ENCODE measurements around the gene FAM120B. TPM values are rescaled to one million over a fixed set of nuclear protein-coding genes. Genes with fewer than 3 reads are reported as not detected.

Gene FAM120B
- total RNA-seq, 1 experiment from 2014 or later: 16.7 TPM

GRCh38 chr6:170295510-170296422 is 10.8 kb upstream of the FAM120B start:
- Mint-ChIP-seq H3K36me3 (ENCODE audit: insufficient read depth in 1 of 3, low read depth in 3 of 3) (peaks cover 15 to 25% (median 16%) of the 10 kb centered on the region in 3 experiments), H3K27me3 (ENCODE audit: low read depth) (peaks cover 76% of the 10 kb centered on the region), H3K4me3 (peak overlapping the region; percentile 55 to 75), H3K27ac (no peak overlapping the region), H3K9me3 (peaks cover 19 to 22% of the 10 kb centered on the region in 2 experiments), H3K4me1 (peaks cover 53 to 59% of the 10 kb centered on the region in 2 experiments)
- Histone ChIP-seq H3K14ac (ENCODE audit: insufficient read depth, low read length) (peak overlapping the region; percentile 73), H2BK20ac (ENCODE audit: low read depth, low read length, poor library complexity, severe bottlenecking) (no peak overlapping the region), H3K79me2 (ENCODE audit: insufficient read depth, low read length) (no peaks in the 10 kb centered on the region), H3K23ac (ENCODE audit: insufficient read length, low read depth, low read length) (no peak overlapping the region), H3K18ac (ENCODE audit: insufficient read length, low read depth, low read length) (peak overlapping the region; percentile 65), H3K79me1 (ENCODE audit: insufficient read depth, low read depth, low read length, poor library complexity, severe bottlenecking) (no peaks in the 10 kb centered on the region), H3T11ph (ENCODE audit: low read length) (no peak overlapping the region), H3K23me2 (ENCODE audit: insufficient read length, low read depth, low read length, poor library complexity, severe bottlenecking) (peaks cover 10% of the 10 kb centered on the region), H4K5ac (ENCODE audit: insufficient read length, low read depth, low read length) (no peak overlapping the region), H2BK12ac (ENCODE audit: insufficient read length, low read depth, low read length) (no peak overlapping the region), H3K9ac (ENCODE audit: extremely low read depth, insufficient read length, low read length) (no peak overlapping the region), H2BK5ac (ENCODE audit: insufficient read length, low read length) (no peak overlapping the region), H4K20me1 (ENCODE audit: control insufficient read depth, insufficient read depth, insufficient read length) (no peaks in the 10 kb centered on the region), H4K8ac (replicated peaks; ENCODE audit: insufficient read length, low read depth, low read length) (no peak overlapping the region), H3K4ac (ENCODE audit: low read depth, low read length) (no peak overlapping the region), H3K4me1 (ENCODE audit: insufficient read depth, low read length) (peaks cover 8% of the 10 kb centered on the region; the same call in 1 of the 2 replicates), H2AK5ac (ENCODE audit: insufficient read length, low read length) (no peak overlapping the region), H4K91ac (ENCODE audit: insufficient read length, low read depth, low read length) (no peak overlapping the region), H3K56ac (ENCODE audit: insufficient read length, low read depth, low read length) (no peak overlapping the region), H3K9me3 (ENCODE audit: control insufficient read depth, low read depth, low read length) (peaks cover 9% of the 10 kb centered on the region), H2AFZ (ENCODE audit: low read length) (no peak overlapping the region), H2BK15ac (ENCODE audit: low read depth, low read length) (no peak overlapping the region), H3K27me3 (ENCODE audit: insufficient read depth, low read length) (peaks cover 40% of the 10 kb centered on the region), H2BK120ac (ENCODE audit: low read depth, low read length, poor library complexity, severe bottlenecking) (no peak overlapping the region), H3K27ac (ENCODE audit: insufficient read length, low read depth, low read length) (no peak overlapping the region), H3K4me2 (ENCODE audit: insufficient read depth, insufficient read length, low read length) (peak overlapping the region; percentile 32)
- DNase-seq: peak; percentile 97
- TF ChIP-seq, protein P1, sequence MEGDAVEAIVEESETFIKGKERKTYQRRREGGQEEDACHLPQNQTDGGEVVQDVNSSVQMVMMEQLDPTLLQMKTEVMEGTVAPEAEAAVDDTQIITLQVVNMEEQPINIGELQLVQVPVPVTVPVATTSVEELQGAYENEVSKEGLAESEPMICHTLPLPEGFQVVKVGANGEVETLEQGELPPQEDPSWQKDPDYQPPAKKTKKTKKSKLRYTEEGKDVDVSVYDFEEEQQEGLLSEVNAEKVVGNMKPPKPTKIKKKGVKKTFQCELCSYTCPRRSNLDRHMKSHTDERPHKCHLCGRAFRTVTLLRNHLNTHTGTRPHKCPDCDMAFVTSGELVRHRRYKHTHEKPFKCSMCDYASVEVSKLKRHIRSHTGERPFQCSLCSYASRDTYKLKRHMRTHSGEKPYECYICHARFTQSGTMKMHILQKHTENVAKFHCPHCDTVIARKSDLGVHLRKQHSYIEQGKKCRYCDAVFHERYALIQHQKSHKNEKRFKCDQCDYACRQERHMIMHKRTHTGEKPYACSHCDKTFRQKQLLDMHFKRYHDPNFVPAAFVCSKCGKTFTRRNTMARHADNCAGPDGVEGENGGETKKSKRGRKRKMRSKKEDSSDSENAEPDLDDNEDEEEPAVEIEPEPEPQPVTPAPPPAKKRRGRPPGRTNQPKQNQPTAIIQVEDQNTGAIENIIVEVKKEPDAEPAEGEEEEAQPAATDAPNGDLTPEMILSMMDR (conservative IDR thresholded peaks at IDR 0.05): no peak
- WGBS (ENCODE audit: extremely low coverage, insufficient read length, low lambda C conversion rate): no CpG with 5 or more reads among the region's 109 CpGs

Measured in H9 (cell line).